Osteoblast (primary cell): ENCODE data around the gene ROPN1L. TPM values are rescaled to one million over a fixed set of nuclear protein-coding genes. Genes with fewer than 3 reads are reported as not detected.

Experiments
- DNase-seq: peaks from one replicate; pipeline ENCODE4 v3.0.0; 2011; ENCODE audit warnings: low spot score, mixed read lengths; ENCODE audit not compliant: insufficient read length; ENCODE audit errors: missing footprints
- H2AFZ ChIP-seq: 2 replicates; pipeline ENCODE4 v1.6.0; 2011; ENCODE audit warnings: mild to moderate bottlenecking, low read length
- H3K27ac ChIP-seq: 2 replicates; pipeline ENCODE4 v1.5.1; 2011; ENCODE audit warnings: mild to moderate bottlenecking, low read depth, low read length, moderate library complexity
- H3K27me3 ChIP-seq: 2 replicates; pipeline ENCODE4 v1.6.0; 2012; ENCODE audit warnings: mild to moderate bottlenecking, control low read depth, inconsistent platforms, low read length, moderate library complexity; ENCODE audit not compliant: insufficient read depth
- H3K36me3 ChIP-seq: 2 replicates; pipeline ENCODE4 v1.5.1; 2011; ENCODE audit warnings: mild to moderate bottlenecking, low read length, control low read depth, moderate library complexity; ENCODE audit not compliant: insufficient read depth
- H3K4me1 ChIP-seq: 2 replicates; pipeline ENCODE4 v1.5.1; 2011; ENCODE audit warnings: mild to moderate bottlenecking, low read length, control low read depth, moderate library complexity; ENCODE audit not compliant: insufficient read depth
- H3K4me2 ChIP-seq: 2 replicates; pipeline ENCODE4 v1.6.0; 2011; ENCODE audit warnings: mild to moderate bottlenecking, low read length; ENCODE audit not compliant: insufficient read depth
- H3K4me3 ChIP-seq: fragments of 200-600 bp; sonication (generic); 3 replicates; pipeline ENCODE4 v1.5.1; 2012; ENCODE audit warnings: mild to moderate bottlenecking, low read length, inconsistent platforms; ENCODE audit not compliant: insufficient read depth
- H3K79me2 ChIP-seq: 2 replicates; pipeline ENCODE4 v1.6.0; 2012; ENCODE audit warnings: mild to moderate bottlenecking, low read length, control low read depth, inconsistent platforms; ENCODE audit not compliant: insufficient read depth
- H3K9me3 ChIP-seq: 2 replicates; pipeline ENCODE4 v1.5.1; 2011; ENCODE audit warnings: low read depth, low read length, control low read depth
- H4K20me1 ChIP-seq: 2 replicates; pipeline ENCODE4 v1.6.0; 2012; ENCODE audit warnings: mild to moderate bottlenecking, low read length, control low read depth; ENCODE audit not compliant: insufficient read depth
- total RNA-seq: library from RNA; depleted of rRNA; stranded (reverse); fragments of >200 nt; gene quantifications from 2 replicates; pipeline ENCODE4 v1.2.3, GENCODE V29; 2012
- TF ChIP-seq, protein P1 (sequence below): IDR thresholded peaks from 2 replicates; pipeline ENCODE4 v1.5.1; 2011; ENCODE audit warnings: mild to moderate bottlenecking, low read depth, low read length, moderate library complexity; ENCODE audit errors: extremely low read depth

The ROPN1L gene
- total RNA-seq, 1 donor: 0.72 TPM

DNA sequence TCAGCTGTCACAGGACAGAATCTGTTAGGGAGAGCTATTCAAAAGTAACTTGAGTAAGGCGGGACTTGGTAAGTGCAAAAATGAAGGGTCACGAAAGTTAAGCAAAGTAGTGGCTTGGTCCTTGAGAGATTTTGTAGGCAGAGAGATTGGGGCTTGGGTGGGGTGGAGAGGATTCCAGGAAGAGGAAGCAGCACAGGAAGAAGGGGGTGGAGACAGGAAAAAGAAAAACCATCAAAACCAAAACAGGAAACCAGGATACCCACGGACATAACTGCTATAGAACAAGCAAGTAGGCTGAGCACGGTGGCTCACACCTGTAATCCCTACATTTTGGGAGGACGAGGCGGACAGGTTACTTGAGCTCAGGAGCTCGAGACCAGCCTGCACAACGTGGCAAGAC lies 3.7 kb downstream of the ROPN1L start:
- DNase-seq: no peak
- TF ChIP-seq, protein P1, sequence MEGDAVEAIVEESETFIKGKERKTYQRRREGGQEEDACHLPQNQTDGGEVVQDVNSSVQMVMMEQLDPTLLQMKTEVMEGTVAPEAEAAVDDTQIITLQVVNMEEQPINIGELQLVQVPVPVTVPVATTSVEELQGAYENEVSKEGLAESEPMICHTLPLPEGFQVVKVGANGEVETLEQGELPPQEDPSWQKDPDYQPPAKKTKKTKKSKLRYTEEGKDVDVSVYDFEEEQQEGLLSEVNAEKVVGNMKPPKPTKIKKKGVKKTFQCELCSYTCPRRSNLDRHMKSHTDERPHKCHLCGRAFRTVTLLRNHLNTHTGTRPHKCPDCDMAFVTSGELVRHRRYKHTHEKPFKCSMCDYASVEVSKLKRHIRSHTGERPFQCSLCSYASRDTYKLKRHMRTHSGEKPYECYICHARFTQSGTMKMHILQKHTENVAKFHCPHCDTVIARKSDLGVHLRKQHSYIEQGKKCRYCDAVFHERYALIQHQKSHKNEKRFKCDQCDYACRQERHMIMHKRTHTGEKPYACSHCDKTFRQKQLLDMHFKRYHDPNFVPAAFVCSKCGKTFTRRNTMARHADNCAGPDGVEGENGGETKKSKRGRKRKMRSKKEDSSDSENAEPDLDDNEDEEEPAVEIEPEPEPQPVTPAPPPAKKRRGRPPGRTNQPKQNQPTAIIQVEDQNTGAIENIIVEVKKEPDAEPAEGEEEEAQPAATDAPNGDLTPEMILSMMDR: no peak
- H3K27me3 ChIP-seq: no peaks in the 10 kb centered on the region
- H3K27ac ChIP-seq: no peak overlapping the region
- no peak overlapping the region for H3K4me2 ChIP-seq
- H3K79me2 ChIP-seq: no peaks in the 10 kb centered on the region
- no peaks in the 10 kb centered on the region for H4K20me1 ChIP-seq
- H2AFZ ChIP-seq: no peak overlapping the region
- no peak overlapping the region for H3K4me3 ChIP-seq
- H3K9me3 ChIP-seq: no peaks in the 10 kb centered on the region
- H3K4me1 ChIP-seq: peaks cover 16% of the 10 kb centered on the region
- no peaks in the 10 kb centered on the region for H3K36me3 ChIP-seq

DNA sequence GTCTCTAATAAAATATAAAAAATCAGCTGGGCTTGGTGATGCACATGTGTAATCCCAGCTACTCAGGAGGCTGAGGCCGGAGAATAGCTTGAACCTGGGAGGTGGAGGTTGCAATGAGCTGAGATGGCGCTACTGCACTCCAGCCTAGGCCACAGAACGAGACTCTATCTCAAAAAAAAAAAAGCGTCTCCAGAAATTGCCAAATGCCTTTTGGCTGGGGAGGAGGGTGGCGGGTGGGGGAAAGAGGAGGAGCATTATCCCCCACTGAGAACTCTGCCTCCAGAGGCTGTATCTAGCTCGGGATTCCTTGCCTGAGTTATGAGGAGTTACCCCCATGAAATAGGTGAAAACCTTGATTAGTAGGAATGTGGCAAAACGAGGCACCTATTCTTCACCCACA lies 4.8 kb downstream of the ROPN1L start:
- no peak overlapping the region for H3K27ac ChIP-seq
- TF ChIP-seq, protein P1: no peak
- no peaks in the 10 kb centered on the region for H3K36me3 ChIP-seq
- no peaks in the 10 kb centered on the region for H3K79me2 ChIP-seq
- H2AFZ ChIP-seq: no peak overlapping the region
- DNase-seq: no peak
- no peaks in the 10 kb centered on the region for H4K20me1 ChIP-seq
- no peak overlapping the region for H3K4me2 ChIP-seq
- H3K4me3 ChIP-seq: no peak overlapping the region
- peaks cover 6% of the 10 kb centered on the region for H3K4me1 ChIP-seq
- no peaks in the 10 kb centered on the region for H3K9me3 ChIP-seq
- no peaks in the 10 kb centered on the region for H3K27me3 ChIP-seq

DNA sequence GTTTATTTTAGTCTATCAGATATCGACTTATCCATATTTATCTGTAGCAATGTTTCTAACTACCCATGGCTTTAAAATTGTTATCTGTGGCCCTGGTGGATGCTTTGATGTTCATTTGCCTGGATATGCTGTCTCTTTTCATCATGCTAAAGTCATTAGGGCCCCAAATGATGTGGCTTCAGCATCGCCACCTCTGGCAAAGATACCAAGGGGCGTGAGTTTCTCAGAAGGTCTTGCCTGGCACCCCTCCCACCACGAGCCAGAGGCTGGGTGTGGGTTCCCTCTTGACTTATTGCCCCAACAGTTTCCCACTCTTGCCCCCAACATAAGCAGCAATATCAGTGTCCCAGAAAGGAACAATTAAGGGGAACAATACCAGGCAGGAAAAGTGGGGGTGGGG lies 5.4 kb downstream of the ROPN1L start:
- Histone ChIP-seq H3K4me2 (no peak overlapping the region), H3K4me3 (no peak overlapping the region), H4K20me1 (no peaks in the 10 kb centered on the region), H3K36me3 (no peaks in the 10 kb centered on the region), H3K4me1 (peaks cover 6% of the 10 kb centered on the region), H2AFZ (no peak overlapping the region), H3K9me3 (no peaks in the 10 kb centered on the region), H3K27ac (no peak overlapping the region), H3K27me3 (no peaks in the 10 kb centered on the region), H3K79me2 (no peaks in the 10 kb centered on the region)
- TF ChIP-seq, protein P1: no peak
- DNase-seq: no peak

DNA sequence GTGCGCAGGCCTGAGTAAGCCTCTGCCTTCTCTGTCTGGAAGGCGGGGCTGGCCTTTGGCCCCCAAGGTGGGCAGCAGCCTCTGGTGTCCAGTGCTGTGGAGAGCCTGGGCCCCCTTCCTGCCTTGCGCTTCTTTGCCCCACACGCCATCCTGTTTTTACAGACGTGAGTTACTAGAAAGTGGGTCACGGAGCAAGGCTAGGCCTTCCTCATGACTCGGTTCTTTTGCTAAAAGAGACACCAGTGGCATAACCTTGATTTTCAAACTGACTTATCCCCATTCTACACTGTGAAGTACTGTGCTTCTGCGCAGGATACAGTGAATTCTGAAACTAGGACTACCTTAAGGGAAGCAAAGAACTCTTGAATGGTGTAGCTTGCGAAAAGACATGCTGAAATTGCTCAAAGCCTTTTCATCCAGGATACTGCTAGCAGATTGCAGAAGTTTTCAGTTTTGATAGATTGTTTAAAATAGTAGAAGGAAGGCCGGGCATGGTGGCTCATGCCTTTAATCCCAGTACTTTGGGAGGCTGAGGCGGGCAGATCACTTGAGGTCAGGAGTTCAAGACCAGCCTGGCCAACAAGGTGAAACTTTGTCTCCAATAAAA lies 7.2 kb downstream of the ROPN1L start:
- no peaks in the 10 kb centered on the region for H3K79me2 ChIP-seq
- H3K4me2 ChIP-seq: no peak overlapping the region
- no peaks in the 10 kb centered on the region for H3K36me3 ChIP-seq
- H4K20me1 ChIP-seq: no peaks in the 10 kb centered on the region
- H3K4me3 ChIP-seq: no peak overlapping the region
- H3K9me3 ChIP-seq: no peaks in the 10 kb centered on the region
- DNase-seq: no peak
- peaks cover 11% of the 10 kb centered on the region for H3K4me1 ChIP-seq
- TF ChIP-seq, protein P1: no peak
- H2AFZ ChIP-seq: no peak overlapping the region
- H3K27me3 ChIP-seq: no peaks in the 10 kb centered on the region
- H3K27ac ChIP-seq: no peak overlapping the region
